K562 (cell line): Measurements from ENCODE around the gene TSEN54. TPM values are rescaled to one million over a fixed set of nuclear protein-coding genes. Genes with fewer than 3 reads are reported as not detected.

Source experiments
- BCLAF1 ChIP-seq, 2 experiments: fragments of 450-650 bp in 1 of 2; IDR thresholded peaks; 2 replicates each; pipeline ENCODE4 v1.6.1; 2011 to 2017; ENCODE audit warnings: low read depth in 2 of 2, antibody characterized with exemption in 1 of 2, borderline replicate concordance in 1 of 2, low read length in 1 of 2, mild to moderate bottlenecking in 1 of 2, mixed read lengths in 1 of 2; ENCODE audit not compliant: control insufficient read depth in 1 of 2
- EWSR1 ChIP-seq: fragments of 450-650 bp; IDR thresholded peaks from 2 replicates; pipeline ENCODE4 v1.6.1; 2018; ENCODE audit warnings: borderline replicate concordance, mild to moderate bottlenecking, low read depth, moderate library complexity; ENCODE audit not compliant: partially characterized antibody
- HINFP ChIP-seq: fragments of 450-650 bp; conservative IDR thresholded peaks from 2 replicates; pipeline ENCODE4 v1.6.1; 2016; ENCODE audit warnings: missing genetic modification characterization, low read depth, mild to moderate bottlenecking, control low read depth, missing compliant biosample characterization
- MCM5 ChIP-seq: fragments of 450-650 bp; IDR thresholded peaks from 2 replicates; pipeline ENCODE4 v1.6.1; 2016; ENCODE audit warnings: low read depth
- MCM7 ChIP-seq, 2 experiments: fragments of 450-650 bp; IDR thresholded peaks; 2 replicates each; pipeline ENCODE4 v1.6.1; 2016 to 2018
- MNT ChIP-seq, 2 experiments: fragments of 450-650 bp; conservative IDR thresholded peaks; 2 replicates each; pipeline ENCODE4 v1.6.1; 2017; ENCODE audit warnings: mild to moderate bottlenecking in 2 of 2, moderate library complexity in 2 of 2
- MYC ChIP-seq, 2 experiments: fragments of 250-450 bp in 1 of 2; sonication (Bioruptor Pico) in 1 of 2; IDR thresholded peaks; 2 replicates each; pipeline versions ENCODE4 v1.5.1 to v1.6.1; 2012 to 2021; ENCODE audit warnings: low read depth in 2 of 2, borderline replicate concordance in 1 of 2, improper control_type of control experiment in 1 of 2, low read length in 1 of 2, mild to moderate bottlenecking in 1 of 2, moderate library complexity in 1 of 2
- NR4A1 ChIP-seq, 2 experiments: fragments of 250-450 bp in 1 of 2; fragments of 450-650 bp in 1 of 2; sonication (Bioruptor Pico) in 1 of 2; IDR thresholded peaks; 2 replicates each; pipeline versions ENCODE4 v1.4.0 to v1.6.1; 2016 to 2020; ENCODE audit warnings: mild to moderate bottlenecking in 2 of 2, missing compliant biosample characterization in 1 of 2, missing genetic modification characterization in 1 of 2, moderate library complexity in 1 of 2
- RAD51 ChIP-seq: fragments of 450-650 bp; IDR thresholded peaks from 2 replicates; pipeline ENCODE4 v1.7.1; 2016; ENCODE audit warnings: low read depth, mild to moderate bottlenecking, borderline replicate concordance
- RBBP5 ChIP-seq: fragments of 200-600 bp; sonication (generic); IDR thresholded peaks from 2 replicates; pipeline ENCODE4 v1.6.1; 2012; ENCODE audit warnings: borderline replicate concordance, mild to moderate bottlenecking, low read length, control low read depth, inconsistent platforms; ENCODE audit not compliant: insufficient read depth, poor library complexity, severe bottlenecking
- RBM25 ChIP-seq: fragments of 200-400 bp; formaldehyde crosslinking; IDR thresholded peaks from 2 replicates; pipeline ENCODE4 v1.6.1; 2018; ENCODE audit warnings: low read length, low read depth, moderate library complexity; ENCODE audit not compliant: severe bottlenecking
- ZFP30 ChIP-seq: fragments of 250-450 bp; sonication (Bioruptor Pico); IDR thresholded peaks from 2 replicates; pipeline ENCODE4 v1.8.0; 2022; ENCODE audit warnings: moderate library complexity, mild to moderate bottlenecking, inconsistent platforms, borderline replicate concordance
- ZNF431 ChIP-seq: sonication (generic); formaldehyde crosslinking; IDR thresholded peaks from 2 replicates; pipeline ENCODE4 v1.8.0; 2022; ENCODE audit warnings: mild to moderate bottlenecking, missing genetic modification reagents
- ZNF655 ChIP-seq: fragments of 250-450 bp; sonication (Bioruptor Pico); IDR thresholded peaks from 2 replicates; pipeline ENCODE4 v1.5.0; 2021
- ZNF740 ChIP-seq, 3 experiments: fragments of 200-800 bp in 1 of 3; sonication (Bioruptor generic) in 1 of 3; sonication (generic) in 1 of 3; formaldehyde crosslinking in 1 of 3; IDR thresholded peaks; 2 replicates each; pipeline versions ENCODE4 v1.6.1 to v1.8.0; 2016 to 2022; ENCODE audit warnings: mild to moderate bottlenecking in 2 of 3, missing compliant biosample characterization in 2 of 3, missing genetic modification characterization in 2 of 3, missing genetic modification reagents in 1 of 3
- polyA plus RNA-seq, 8 experiments: library from polyadenylated mRNA; depleted of rRNA in 4 of 8; stranded (reverse) in 5 of 8; unstranded in 3 of 8; fragments of >200 nt; fragmentation: Nextera tagmentation in 2 of 8; fragmentation: Illumina TruSeq in 1 of 8; extraction: Ambion mirVana in 2 of 8; extraction: Trizol in 1 of 8; gene quantifications; 2 replicates each; pipeline versions ENCODE4 v1.2.1 to v1.2.3, GENCODE V29; 2011 to 2014; ENCODE audit warnings: inconsistent platforms in 1 of 8, missing spikeins in 1 of 8
- total RNA-seq, 7 experiments: library from RNA; depleted of rRNA in 6 of 7; stranded (reverse); fragments of >200 nt in 6 of 7; fragmentation: Illumina TruSeq in 2 of 7; extraction: Trizol in 2 of 7; gene quantifications; 2 replicates each; pipeline versions ENCODE4 v1.2.1 to v1.2.3, GENCODE V29; 2011 to 2021; ENCODE audit warnings: low replicate concordance in 1 of 7

The TSEN54 gene
- total and polyA plus RNA-seq, 9 of the 15 experiments (the other 6 are each of a cell fraction or from before 2014, with no cell fraction given): 5.9 to 64.3 (median 48.9) TPM

- TF ChIP-seq BCLAF1 (IDR thresholded peaks at IDR 0.05; ENCODE audit: borderline replicate concordance in 1 of 2, control insufficient read depth in 1 of 2, low read depth in 2 of 2, low read length in 1 of 2) (no peak), ZFP30 (CRISPR knock-in tag) (no peak), HINFP (tag) (no peak), EWSR1 (no peak), MYC (IDR thresholded peaks at IDR 0.05; ENCODE audit: low read depth, low read length) (peak; percentile 53; the same call in 1 of the 2 replicates), MYC (CRISPR knock-in tag; IDR thresholded peaks at IDR 0.05; ENCODE audit: borderline replicate concordance, low read depth) (no peak), MNT (conservative IDR thresholded peaks at IDR 0.05) (peak in 1 of 2 experiments; percentile 29; a peak in 2 of 4 replicates), ZNF655 (CRISPR knock-in tag) (no peak), RBBP5 (no peak), RAD51 (no peak; the same call in 1 of the 2 replicates), ZNF431 (CRISPR knock-in tag) (no peak), NR4A1 (CRISPR knock-in tag; IDR thresholded peaks at IDR 0.05) (no peak), NR4A1 (tag; IDR thresholded peaks at IDR 0.05) (no peak), MCM7 (IDR thresholded peaks at IDR 0.05) (no peak), ZNF740 (CRISPR knock-in tag; IDR thresholded peaks at IDR 0.05) (no peak), ZNF740 (tag; IDR thresholded peaks at IDR 0.05) (no peak), RBM25 (no peak), MCM5 (no peak)
Measured at GRCh38 chr17:75516255-75516618, at the start of gene TSEN54 (continued).
